ENCODE results near the gene ST7L. TPM values are rescaled to one million over a fixed set of nuclear protein-coding genes. Genes with fewer than 3 reads are reported as not detected.

Gene ST7L
- total and polyA plus RNA-seq, 2 donors from 2014 or later: 12.9 to 20.6 TPM

DNA sequence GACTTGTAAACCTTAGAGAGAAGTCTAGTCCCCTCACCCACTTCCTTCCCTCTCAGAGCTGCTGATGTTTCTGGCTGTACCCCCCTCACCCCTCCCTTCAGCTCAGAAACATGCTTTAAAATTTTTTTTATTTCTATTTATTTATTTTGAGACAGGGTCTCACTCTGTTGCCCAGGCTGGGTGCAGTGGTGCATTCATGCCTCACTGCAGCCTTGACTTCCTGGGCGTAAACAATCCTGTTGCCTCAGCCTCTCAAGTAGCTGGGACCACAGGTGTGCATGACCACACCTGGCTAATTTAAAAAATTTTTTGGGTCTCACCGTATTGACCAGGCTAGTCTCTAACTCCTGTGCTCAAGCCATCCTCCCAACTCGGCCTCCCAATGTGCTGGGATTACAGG, 113.1 kb downstream of the ST7L start:
- FAIRE-seq: no peak
- peaks cover 20% of the 10 kb centered on the region for H3K27me3 ChIP-seq (ENCODE audit: control insufficient read depth, insufficient read depth, low read length)
- no peak for DNase-seq
- H3K4me3 ChIP-seq (ENCODE audit: low read length in 3 of 3): no peak overlapping the region
- peaks cover 0 to 4% (median 0%) of the 10 kb centered on the region in 3 donors for H3K4me1 ChIP-seq (ENCODE audit: control insufficient read depth in 2 of 3, insufficient read depth in 2 of 3, low read depth in 1 of 3, low read length in 3 of 3)
- no peak overlapping the region for H3K9ac ChIP-seq (ENCODE audit: low read length in 3 of 3)
- intact Hi-C loops (cut with DNase I): no loop called here
- no peak overlapping the region for H3K27ac ChIP-seq (ENCODE audit: low read depth in 2 of 2, low read length in 2 of 2)
- no peak for TF ChIP-seq CTCF (IDR thresholded peaks at IDR 0.05; ENCODE audit: borderline replicate concordance, extremely low read depth, insufficient read depth)
- no peaks in the 10 kb centered on the region for H3K9me3 ChIP-seq (ENCODE audit: control insufficient read depth in 2 of 3, insufficient read depth in 1 of 3, low read length in 3 of 3)
- H3K36me3 ChIP-seq (ENCODE audit: control insufficient read depth in 2 of 3, insufficient read depth in 3 of 3, low read length in 3 of 3): no peaks in the 10 kb centered on the region

GRCh38 chr1:112505400-112505785, 113.5 kb downstream of the ST7L start:
- Histone ChIP-seq H3K27ac (ENCODE audit: low read depth in 2 of 2, low read length in 2 of 2) (no peak overlapping the region), H3K27me3 (ENCODE audit: control insufficient read depth, insufficient read depth, low read length) (peaks cover 20% of the 10 kb centered on the region), H3K9me3 (ENCODE audit: control insufficient read depth in 2 of 3, insufficient read depth in 1 of 3, low read length in 3 of 3) (no peaks in the 10 kb centered on the region), H3K4me3 (ENCODE audit: low read length in 3 of 3) (no peak overlapping the region), H3K9ac (ENCODE audit: low read length in 3 of 3) (no peak overlapping the region), H3K36me3 (ENCODE audit: control insufficient read depth in 2 of 3, insufficient read depth in 3 of 3, low read length in 3 of 3) (no peaks in the 10 kb centered on the region), H3K4me1 (ENCODE audit: control insufficient read depth in 2 of 3, insufficient read depth in 2 of 3, low read depth in 1 of 3, low read length in 3 of 3) (peaks cover 0 to 4% (median 0%) of the 10 kb centered on the region in 3 donors)
- no peak for FAIRE-seq
- intact Hi-C loops (cut with DNase I): no loop called here
- no peak for DNase-seq
- TF ChIP-seq CTCF (IDR thresholded peaks at IDR 0.05; ENCODE audit: borderline replicate concordance, extremely low read depth, insufficient read depth): no peak

- peaks cover 16% of the 10 kb centered on the region for H3K27me3 ChIP-seq (ENCODE audit: control insufficient read depth, insufficient read depth, low read length)
- no peaks in the 10 kb centered on the region for H3K9me3 ChIP-seq (ENCODE audit: control insufficient read depth in 2 of 3, insufficient read depth in 1 of 3, low read length in 3 of 3)
- intact Hi-C loops (cut with DNase I): no loop called here
- H3K27ac ChIP-seq (ENCODE audit: low read depth in 2 of 2, low read length in 2 of 2): no peak overlapping the region
- H3K9ac ChIP-seq (ENCODE audit: low read length in 3 of 3): no peak overlapping the region
- DNase-seq: no peak
- TF ChIP-seq CTCF (IDR thresholded peaks at IDR 0.05; ENCODE audit: borderline replicate concordance, extremely low read depth, insufficient read depth): no peak
- no peak for FAIRE-seq
- H3K36me3 ChIP-seq (ENCODE audit: control insufficient read depth in 2 of 3, insufficient read depth in 3 of 3, low read length in 3 of 3): no peaks in the 10 kb centered on the region
- no peak overlapping the region for H3K4me3 ChIP-seq (ENCODE audit: low read length in 3 of 3)
- peaks cover 0 to 4% (median 0%) of the 10 kb centered on the region in 3 donors for H3K4me1 ChIP-seq (ENCODE audit: control insufficient read depth in 2 of 3, insufficient read depth in 2 of 3, low read depth in 1 of 3, low read length in 3 of 3)
These were observed 114.1 kb downstream of the ST7L start for GRCh38 chr1:112504661-112505399.

All from kidney (tissue), 14 donors.